HepG2 (cell line): Measurements from ENCODE around the gene VPS9D1. TPM values are rescaled to one million over a fixed set of nuclear protein-coding genes. Genes with fewer than 3 reads are reported as not detected.
A peak's percentile ranks its signal among the peaks of the same experiment; 100 is the strongest.

Experiments
- BATF2 ChIP-seq: sonication (generic); formaldehyde crosslinking; IDR thresholded peaks from 2 replicates; pipeline ENCODE4 v1.8.0; 2022; ENCODE audit warnings: mild to moderate bottlenecking, missing genetic modification reagents, moderate library complexity
- BRF2 ChIP-seq: sonication (generic); formaldehyde crosslinking; IDR thresholded peaks from 2 replicates; pipeline ENCODE4 v1.8.1; 2022; ENCODE audit warnings: mild to moderate bottlenecking, missing genetic modification reagents
- CAMTA2 ChIP-seq: sonication (generic); formaldehyde crosslinking; IDR thresholded peaks from 2 replicates; pipeline ENCODE4 v1.4.0; 2020; ENCODE audit warnings: mild to moderate bottlenecking, missing genetic modification reagents, borderline replicate concordance
- CHD4 ChIP-seq: fragments of 200-600 bp; sonication (generic); IDR thresholded peaks from 2 replicates; pipeline ENCODE4 v1.7.0; 2017; ENCODE audit warnings: mild to moderate bottlenecking, low read length, borderline replicate concordance
- FOXK2 ChIP-seq: fragments of 450-650 bp; IDR thresholded peaks from 2 replicates; pipeline ENCODE4 v1.6.1; 2016
- KDM6A ChIP-seq: IDR thresholded peaks from 2 replicates; pipeline ENCODE4 v1.6.1; 2016; ENCODE audit warnings: low read depth
- MYPOP ChIP-seq: sonication (generic); formaldehyde crosslinking; IDR thresholded peaks from 2 replicates; pipeline ENCODE4 v1.8.1; 2023; ENCODE audit warnings: mild to moderate bottlenecking, moderate library complexity, missing genetic modification reagents
- NCOA5 ChIP-seq: sonication (generic); formaldehyde crosslinking; IDR thresholded peaks from 2 replicates; pipeline ENCODE4 v1.4.0; 2020; ENCODE audit warnings: missing genetic modification reagents
- NCOR1 ChIP-seq: fragments of 200-600 bp; sonication (generic); IDR thresholded peaks from 2 replicates; pipeline ENCODE4 v1.7.0; 2017; ENCODE audit warnings: antibody characterized with exemption, low read length, borderline replicate concordance
- NPAS2 ChIP-seq: sonication (generic); formaldehyde crosslinking; IDR thresholded peaks from 2 replicates; pipeline ENCODE4 v1.8.0; 2022; ENCODE audit warnings: mild to moderate bottlenecking, missing genetic modification reagents, borderline replicate concordance
- SMARCC2 ChIP-seq: fragments of 450-650 bp; IDR thresholded peaks from 2 replicates; pipeline ENCODE4 v1.6.1; 2017; ENCODE audit warnings: antibody characterized with exemption, mild to moderate bottlenecking
- SNAI1 ChIP-seq: sonication (generic); formaldehyde crosslinking; IDR thresholded peaks from 2 replicates; pipeline ENCODE4 v1.5.0; 2020; ENCODE audit warnings: mild to moderate bottlenecking, missing genetic modification reagents, borderline replicate concordance
- TOPORS ChIP-seq: sonication (generic); formaldehyde crosslinking; IDR thresholded peaks from 2 replicates; pipeline ENCODE4 v1.8.0; 2023; ENCODE audit warnings: mild to moderate bottlenecking, missing genetic modification reagents
- ZBTB3 ChIP-seq: sonication (generic); formaldehyde crosslinking; IDR thresholded peaks from 2 replicates; pipeline ENCODE4 v1.4.0; 2020; ENCODE audit warnings: low read depth, mild to moderate bottlenecking, moderate library complexity, missing genetic modification reagents, borderline replicate concordance
- ZFP36L1 ChIP-seq: sonication (generic); formaldehyde crosslinking; IDR thresholded peaks from 2 replicates; pipeline ENCODE4 v1.8.0; 2022; ENCODE audit warnings: mild to moderate bottlenecking, missing genetic modification reagents, moderate library complexity
- ZNF225 ChIP-seq: sonication (generic); formaldehyde crosslinking; IDR thresholded peaks from 2 replicates; pipeline ENCODE4 v1.4.0; 2020; ENCODE audit warnings: mild to moderate bottlenecking, missing genetic modification reagents
- ZNF329 ChIP-seq: sonication (generic); formaldehyde crosslinking; IDR thresholded peaks from 2 replicates; pipeline ENCODE4 v1.9.0; 2021; ENCODE audit warnings: low read depth, mild to moderate bottlenecking, missing genetic modification reagents
- ZNF441 ChIP-seq: sonication (generic); formaldehyde crosslinking; IDR thresholded peaks from 2 replicates; pipeline ENCODE4 v1.7.0; 2021; ENCODE audit warnings: missing genetic modification reagents, borderline replicate concordance
- ZNF589 ChIP-seq: sonication (generic); formaldehyde crosslinking; conservative IDR thresholded peaks from 2 replicates; pipeline ENCODE4 v1.8.0; 2022; ENCODE audit warnings: mild to moderate bottlenecking, moderate library complexity, missing genetic modification reagents
- ZNF629 ChIP-seq: sonication (generic); formaldehyde crosslinking; conservative IDR thresholded peaks from 2 replicates; pipeline ENCODE4 v1.5.0; 2020; ENCODE audit warnings: missing genetic modification reagents
- ZNF703 ChIP-seq: sonication (generic); formaldehyde crosslinking; IDR thresholded peaks from 2 replicates; pipeline ENCODE4 v1.5.1; 2020; ENCODE audit warnings: missing genetic modification reagents, mild to moderate bottlenecking, moderate library complexity, borderline replicate concordance
- ZNF782 ChIP-seq: sonication (generic); formaldehyde crosslinking; IDR thresholded peaks from 2 replicates; pipeline ENCODE4 v1.4.0; 2020; ENCODE audit warnings: missing genetic modification reagents, mild to moderate bottlenecking, borderline replicate concordance
- ZNF883 ChIP-seq: sonication (generic); formaldehyde crosslinking; IDR thresholded peaks from 2 replicates; pipeline ENCODE4 v1.5.1; 2020; ENCODE audit warnings: mild to moderate bottlenecking, missing genetic modification reagents; ENCODE audit errors: not compliant biosample characterization
- polyA plus RNA-seq, 8 experiments: library from polyadenylated mRNA; depleted of rRNA in 3 of 8; stranded (reverse) in 7 of 8; unstranded in 1 of 8; fragments of >200 nt; fragmentation: Illumina TruSeq in 4 of 8; extraction: Trizol in 4 of 8; gene quantifications; 2 replicates each; pipeline versions ENCODE4 v1.2.1 to v1.2.3, GENCODE V29; 2011 to 2016; ENCODE audit warnings: low read depth in 4 of 8, missing spikeins in 1 of 8, mixed read lengths in 1 of 8; ENCODE audit not compliant: insufficient read depth in 1 of 8
- total RNA-seq, 5 experiments: library from RNA; depleted of rRNA; stranded (reverse); fragments of >200 nt; fragmentation: Illumina TruSeq; extraction: Trizol; gene quantifications; 2 replicates each; pipeline ENCODE4 v1.2.3, GENCODE V29; 2016; ENCODE audit warnings: low read depth in 1 of 5
- TF ChIP-seq, protein P1 (sequence below): sonication (generic); formaldehyde crosslinking; IDR thresholded peaks from 2 replicates; pipeline ENCODE4 v1.5.0; 2020; ENCODE audit warnings: missing genetic modification reagents

Gene VPS9D1
- total and polyA plus RNA-seq, 2 of the 13 experiments (the other 11 are each of a cell fraction or from before 2014, with no cell fraction given): 10.1 to 13.2 TPM

- TF ChIP-seq ZNF782 (CRISPR knock-in tag) (no peak), CHD4 (no peak), TOPORS (CRISPR knock-in tag) (peak; percentile 90; the same call in 1 of the 2 replicates), KDM6A (peak; percentile 18; the same call in 1 of the 2 replicates), NPAS2 (CRISPR knock-in tag) (no peak), SMARCC2 (no peak), ZNF589 (CRISPR knock-in tag) (peak; percentile 1; the same call in 1 of the 2 replicates), BRF2 (CRISPR knock-in tag) (no peak), NCOA5 (no peak), ZNF629 (CRISPR knock-in tag) (no peak), ZNF883 (CRISPR knock-in tag) (peak; percentile 34), NCOR1 (peak; percentile 34; the same call in 1 of the 2 replicates), ZNF441 (peak; percentile 83), CAMTA2 (CRISPR knock-in tag) (no peak), ZBTB3 (peak; percentile 69; the same call in 1 of the 2 replicates), SNAI1 (CRISPR knock-in tag) (0 out of 2 replicates have a peak, but pooled peaks have one; percentile 11), ZNF225 (CRISPR knock-in tag) (peak; percentile 29; the same call in 1 of the 2 replicates), ZNF329 (CRISPR knock-in tag) (no peak), BATF2 (CRISPR knock-in tag) (no peak), MYPOP (CRISPR knock-in tag) (0 out of 2 replicates have a peak, but pooled peaks have one; percentile 5), FOXK2 (no peak), ZNF703 (no peak), ZFP36L1 (CRISPR knock-in tag) (no peak)
- TF ChIP-seq, protein P1, sequence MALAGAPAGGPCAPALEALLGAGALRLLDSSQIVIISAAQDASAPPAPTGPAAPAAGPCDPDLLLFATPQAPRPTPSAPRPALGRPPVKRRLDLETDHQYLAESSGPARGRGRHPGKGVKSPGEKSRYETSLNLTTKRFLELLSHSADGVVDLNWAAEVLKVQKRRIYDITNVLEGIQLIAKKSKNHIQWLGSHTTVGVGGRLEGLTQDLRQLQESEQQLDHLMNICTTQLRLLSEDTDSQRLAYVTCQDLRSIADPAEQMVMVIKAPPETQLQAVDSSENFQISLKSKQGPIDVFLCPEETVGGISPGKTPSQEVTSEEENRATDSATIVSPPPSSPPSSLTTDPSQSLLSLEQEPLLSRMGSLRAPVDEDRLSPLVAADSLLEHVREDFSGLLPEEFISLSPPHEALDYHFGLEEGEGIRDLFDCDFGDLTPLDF (CRISPR knock-in tag): no peak; the same call in 1 of the 2 replicates
Measured at GRCh38 chr16:89700100-89700648, 20.5 kb downstream of the VPS9D1 start (continued).
